ENCODE data around the gene GAB4.

DNA sequence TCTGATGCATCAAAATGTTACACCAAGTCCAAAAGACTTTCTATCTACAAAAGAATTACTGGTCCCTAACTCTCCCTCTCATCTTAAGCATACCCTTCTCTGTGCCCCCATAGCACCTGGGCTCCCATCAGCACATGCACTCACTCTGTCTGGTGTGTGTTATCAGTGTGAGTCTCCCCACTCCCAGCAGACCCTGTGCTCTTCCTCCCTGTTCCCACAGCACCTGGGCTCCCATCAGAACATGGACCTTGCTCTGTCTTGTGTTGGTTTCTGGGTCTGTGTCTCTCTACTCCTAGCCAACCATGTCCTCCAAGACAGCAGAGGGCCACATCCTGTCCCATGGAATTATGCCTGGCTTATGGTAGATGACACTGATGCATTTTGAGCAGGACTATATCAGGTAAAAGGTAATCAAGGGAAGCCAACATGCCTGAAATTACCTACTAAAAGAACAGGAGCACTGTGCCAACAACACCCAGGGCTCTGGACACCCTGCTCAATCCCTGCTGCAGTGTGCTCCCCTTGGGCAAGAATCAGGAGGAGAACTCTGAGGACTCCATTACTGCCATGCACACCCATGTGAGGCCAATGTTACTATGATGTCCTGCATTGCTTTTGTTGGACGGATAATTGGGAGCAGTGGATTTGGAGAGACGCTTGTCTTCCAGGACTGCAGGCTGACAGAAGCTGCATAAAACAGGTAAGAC lies 34.3 kb downstream of the GAB4 start:
- TF ChIP-seq CTCF (IDR thresholded peaks at IDR 0.05 in 2 of 3, conservative IDR thresholded peaks at IDR 0.05 in 1 of 3; ENCODE audit: control insufficient read depth in 2 of 3, extremely low read depth in 1 of 3, insufficient read depth in 1 of 3, low read depth in 3 of 3, low read length in 3 of 3) (no peak), YY1 (IDR thresholded peaks at IDR 0.05; ENCODE audit: low read depth, low read length) (no peak), FOXM1 (IDR thresholded peaks at IDR 0.05; ENCODE audit: low read depth, low read length) (no peak), ETV6 (conservative IDR thresholded peaks at IDR 0.05 in 1 of 2, IDR thresholded peaks at IDR 0.05 in 1 of 2; ENCODE audit: borderline replicate concordance in 1 of 2, low read depth in 1 of 2) (no peak), RAD21 (IDR thresholded peaks at IDR 0.05; ENCODE audit: insufficient read depth, low read depth, low read length) (no peak), POLR2A (IDR thresholded peaks at IDR 0.05; ENCODE audit: low read depth, low read length) (no peak), PAX8 (IDR thresholded peaks at IDR 0.05) (no peak), RFX5 (IDR thresholded peaks at IDR 0.05; ENCODE audit: low read depth, low read length) (no peak), REST (IDR thresholded peaks at IDR 0.05; ENCODE audit: low read depth, low read length) (no peak), CHD4 (IDR thresholded peaks at IDR 0.05) (no peak), MXI1 (IDR thresholded peaks at IDR 0.05; ENCODE audit: low read depth, low read length) (no peak), EZH2 (IDR thresholded peaks at IDR 0.05; ENCODE audit: borderline replicate concordance, control insufficient read depth, low read depth, low read length) (no peak), TCF12 (IDR thresholded peaks at IDR 0.05; ENCODE audit: low read depth, low read length) (no peak)
- TF ChIP-seq, protein P1, sequence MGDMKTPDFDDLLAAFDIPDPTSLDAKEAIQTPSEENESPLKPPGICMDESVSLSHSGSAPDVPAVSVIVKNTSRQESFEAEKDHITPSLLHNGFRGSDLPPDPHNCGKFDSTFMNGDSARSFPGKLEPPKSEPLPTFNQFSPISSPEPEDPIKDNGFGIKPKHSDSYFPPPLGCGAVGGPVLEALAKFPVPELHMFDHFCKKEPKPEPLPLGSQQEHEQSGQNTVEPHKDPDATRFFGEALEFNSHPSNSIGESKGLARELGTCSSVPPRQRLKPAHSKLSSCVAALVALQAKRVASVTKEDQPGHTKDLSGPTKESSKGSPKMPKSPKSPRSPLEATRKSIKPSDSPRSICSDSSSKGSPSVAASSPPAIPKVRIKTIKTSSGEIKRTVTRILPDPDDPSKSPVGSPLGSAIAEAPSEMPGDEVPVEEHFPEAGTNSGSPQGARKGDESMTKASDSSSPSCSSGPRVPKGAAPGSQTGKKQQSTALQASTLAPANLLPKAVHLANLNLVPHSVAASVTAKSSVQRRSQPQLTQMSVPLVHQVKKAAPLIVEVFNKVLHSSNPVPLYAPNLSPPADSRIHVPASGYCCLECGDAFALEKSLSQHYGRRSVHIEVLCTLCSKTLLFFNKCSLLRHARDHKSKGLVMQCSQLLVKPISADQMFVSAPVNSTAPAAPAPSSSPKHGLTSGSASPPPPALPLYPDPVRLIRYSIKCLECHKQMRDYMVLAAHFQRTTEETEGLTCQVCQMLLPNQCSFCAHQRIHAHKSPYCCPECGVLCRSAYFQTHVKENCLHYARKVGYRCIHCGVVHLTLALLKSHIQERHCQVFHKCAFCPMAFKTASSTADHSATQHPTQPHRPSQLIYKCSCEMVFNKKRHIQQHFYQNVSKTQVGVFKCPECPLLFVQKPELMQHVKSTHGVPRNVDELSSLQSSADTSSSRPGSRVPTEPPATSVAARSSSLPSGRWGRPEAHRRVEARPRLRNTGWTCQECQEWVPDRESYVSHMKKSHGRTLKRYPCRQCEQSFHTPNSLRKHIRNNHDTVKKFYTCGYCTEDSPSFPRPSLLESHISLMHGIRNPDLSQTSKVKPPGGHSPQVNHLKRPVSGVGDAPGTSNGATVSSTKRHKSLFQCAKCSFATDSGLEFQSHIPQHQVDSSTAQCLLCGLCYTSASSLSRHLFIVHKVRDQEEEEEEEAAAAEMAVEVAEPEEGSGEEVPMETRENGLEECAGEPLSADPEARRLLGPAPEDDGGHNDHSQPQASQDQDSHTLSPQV (IDR thresholded peaks at IDR 0.05): no peak
